Astrocyte of the hippocampus (primary cell): Measurements from ENCODE around the gene CHRNE.
A peak's percentile ranks its signal among the peaks of the same experiment; 100 is the strongest.
"Not testable (repeated sequence)": the region's sequence is repeated elsewhere in the genome, so short reads cannot be mapped to it uniquely, and the experiment has no call there.

ENCODE experiments used
- DNase-seq: peaks from one replicate; pipeline ENCODE4 v3.0.0; 2011; ENCODE audit warnings: low read depth, low spot score

CHRNE gene

GRCh38 chr17:4908301-4908700, 5.4 kb upstream of the CHRNE start:
- DNase-seq = no peak

GRCh38 chr17:4906642-4907041, 3.7 kb upstream of the CHRNE start:
- DNase-seq = not testable (repeated sequence)

- DNase-seq = no peak
These were observed 358 bp downstream of the CHRNE start for GRCh38 chr17:4902540-4902939.

- DNase-seq = no peak
These were observed 1.1 kb downstream of the CHRNE start for GRCh38 chr17:4901648-4902344.

GRCh38 chr17:4901108-4901647, 1.7 kb downstream of the CHRNE start:
- DNase-seq = no peak

- peak; percentile 48 for DNase-seq
These were observed 2.4 kb downstream of the CHRNE start for GRCh38 chr17:4900231-4901107.

GRCh38 chr17:4899341-4900230, 3.3 kb downstream of the CHRNE start, which contains the start of gene C17orf107:
C17orf107 (plus strand) TSS chr17:4899536; CDS start chr17:4899763, 227 bp downstream.
- peak; percentile 80 for DNase-seq

- no peak for DNase-seq
These were observed 4.0 kb downstream of the CHRNE start for GRCh38 chr17:4898927-4899326.

GRCh38 chr17:4898351-4898750, 4.5 kb downstream of the CHRNE start:
- DNase-seq = no peak

- no peak for DNase-seq
These were observed 5.1 kb downstream of the CHRNE start for GRCh38 chr17:4897785-4898184.

- DNase-seq = no peak
These were observed 5.7 kb downstream of the CHRNE start for GRCh38 chr17:4897198-4897687.

- DNase-seq = no peak
These were observed 6.3 kb downstream of the CHRNE start for GRCh38 chr17:4896332-4897197.

- DNase-seq = no peak
These were observed 7.1 kb downstream of the CHRNE start for GRCh38 chr17:4895657-4896331.

GRCh38 chr17:4895121-4895520, 7.8 kb downstream of the CHRNE start:
- no peak for DNase-seq

- no peak for DNase-seq
These were observed 9.0 kb downstream of the CHRNE start for GRCh38 chr17:4893721-4894560.

GRCh38 chr17:4893272-4893671, 9.6 kb downstream of the CHRNE start:
- no peak for DNase-seq

GRCh38 chr17:4892499-4893221, 10.2 kb downstream of the CHRNE start:
- no peak for DNase-seq
